ENCODE measurements around the gene LGALS9. TPM values are rescaled to one million over a fixed set of nuclear protein-coding genes. Genes with fewer than 3 reads are reported as not detected.

Gene LGALS9
- total RNA-seq, 1 experiment from 2014 or later, result 3.0 TPM

GRCh38 chr17:27666831-27667560 is 36.0 kb downstream of the LGALS9 start:
- H3K4me3 Mint-ChIP-seq (ENCODE audit: unreplicated experiment), result no peak overlapping the region
- no TSS peak for BruUV-seq (replicated peaks)

GRCh38 chr17:27667656-27668487 is 36.9 kb downstream of the LGALS9 start:
- no peak overlapping the region for H3K27ac Mint-ChIP-seq (ENCODE audit: unreplicated experiment)
- BruUV-seq (replicated peaks), result no TSS peak
- Histone ChIP-seq H3K36me3 (ENCODE audit: control insufficient read depth, insufficient read depth, low read length) (no peaks in the 10 kb centered on the region), H3K4me3 (ENCODE audit: low read depth, low read length) (no peak overlapping the region), H3K9me3 (no peaks in the 10 kb centered on the region), H3K27me3 (replicated peaks; ENCODE audit: control insufficient read depth, insufficient read depth, low read length) (0 out of 2 replicates have a peak, but pooled peaks cover 1% of the 10 kb centered on the region), H3K4me1 (no peaks in the 10 kb centered on the region)
- DNase-seq, result peak in 1 of 2 experiments; percentile 39
- intact Hi-C loops (cut with micrococcal nuclease; ENCODE audit: unreplicated experiment), result no loop called here
- TF ChIP-seq CTCF (IDR thresholded peaks at IDR 0.05; ENCODE audit: insufficient read depth in 1 of 2, low read depth in 1 of 2, low read length in 1 of 2, severe bottlenecking in 1 of 2, unreplicated experiment in 1 of 2), result no peak
- H3K9me3 Mint-ChIP-seq (ENCODE audit: unreplicated experiment), result no peaks in the 10 kb centered on the region
- H3K4me1 Mint-ChIP-seq (ENCODE audit: low read depth, unreplicated experiment), result no peaks in the 10 kb centered on the region
- no peaks in the 10 kb centered on the region for H3K36me3 Mint-ChIP-seq (ENCODE audit: insufficient read depth, unreplicated experiment)
- H3K27me3 Mint-ChIP-seq (ENCODE audit: insufficient read depth, unreplicated experiment), result peaks cover 3% of the 10 kb centered on the region
- ChIA-PET POLR2A (no interaction called here), CTCF (interaction anchor here (0.7 kb wide), 1 partner anchor 261 kb away, joined by 3 read pairs; no protein-coding TSS in a partner anchor)
- no peak overlapping the region for H3K4me3 Mint-ChIP-seq (ENCODE audit: unreplicated experiment)

More at GRCh38 chr17:27666831-27667560, 36.0 kb downstream of the LGALS9 start:
- POLR2A ChIA-PET, result no interaction called here
- peak in 1 of 2 experiments; percentile 43 for DNase-seq
- Mint-ChIP-seq H3K4me1 (ENCODE audit: low read depth, unreplicated experiment) (no peaks in the 10 kb centered on the region), H3K9me3 (ENCODE audit: unreplicated experiment) (no peaks in the 10 kb centered on the region), H3K27me3 (ENCODE audit: insufficient read depth, unreplicated experiment) (peaks cover 6% of the 10 kb centered on the region), H3K36me3 (ENCODE audit: insufficient read depth, unreplicated experiment) (no peaks in the 10 kb centered on the region), H3K27ac (ENCODE audit: unreplicated experiment) (no peak overlapping the region)
- Histone ChIP-seq H3K9me3 (no peaks in the 10 kb centered on the region), H3K36me3 (ENCODE audit: control insufficient read depth, insufficient read depth, low read length) (no peaks in the 10 kb centered on the region), H3K4me1 (no peaks in the 10 kb centered on the region), H3K27me3 (replicated peaks; ENCODE audit: control insufficient read depth, insufficient read depth, low read length) (0 out of 2 replicates have a peak, but pooled peaks cover 1% of the 10 kb centered on the region), H3K4me3 (ENCODE audit: low read depth, low read length) (no peak overlapping the region)
- intact Hi-C loops (cut with micrococcal nuclease; ENCODE audit: unreplicated experiment), result no loop called here
- CTCF ChIA-PET, result interaction anchor here (1.2 kb wide), 1 partner anchor 12 kb away, joined by 7 read pairs; no protein-coding TSS in a partner anchor
- TF ChIP-seq CTCF (IDR thresholded peaks at IDR 0.05; ENCODE audit: insufficient read depth in 1 of 2, low read depth in 1 of 2, low read length in 1 of 2, severe bottlenecking in 1 of 2, unreplicated experiment in 1 of 2), result no peak

GRCh38 chr17:27668488-27668823 is 37.5 kb downstream of the LGALS9 start:
- H3K27ac Mint-ChIP-seq (ENCODE audit: unreplicated experiment), result no peak overlapping the region
- ChIA-PET CTCF (interaction anchor here (0.7 kb wide), 1 partner anchor 262 kb away, joined by 3 read pairs; no protein-coding TSS in a partner anchor), POLR2A (no interaction called here)
- H3K4me1 Mint-ChIP-seq (ENCODE audit: low read depth, unreplicated experiment), result no peaks in the 10 kb centered on the region
- Histone ChIP-seq H3K9me3 (no peaks in the 10 kb centered on the region), H3K36me3 (ENCODE audit: control insufficient read depth, insufficient read depth, low read length) (no peaks in the 10 kb centered on the region), H3K27me3 (replicated peaks; ENCODE audit: control insufficient read depth, insufficient read depth, low read length) (0 out of 2 replicates have a peak, but pooled peaks cover 1% of the 10 kb centered on the region), H3K4me1 (no peaks in the 10 kb centered on the region), H3K4me3 (ENCODE audit: low read depth, low read length) (no peak overlapping the region)
- H3K27me3 Mint-ChIP-seq (ENCODE audit: insufficient read depth, unreplicated experiment), result peaks cover 3% of the 10 kb centered on the region
- TF ChIP-seq CTCF (IDR thresholded peaks at IDR 0.05; ENCODE audit: insufficient read depth in 1 of 2, low read depth in 1 of 2, low read length in 1 of 2, severe bottlenecking in 1 of 2, unreplicated experiment in 1 of 2), result no peak
- H3K4me3 Mint-ChIP-seq (ENCODE audit: unreplicated experiment), result no peak overlapping the region
- no peaks in the 10 kb centered on the region for H3K9me3 Mint-ChIP-seq (ENCODE audit: unreplicated experiment)
- no peaks in the 10 kb centered on the region for H3K36me3 Mint-ChIP-seq (ENCODE audit: insufficient read depth, unreplicated experiment)
- peak in 1 of 2 experiments; percentile 40 for DNase-seq
- no TSS peak for BruUV-seq (replicated peaks)
- intact Hi-C loops (cut with micrococcal nuclease; ENCODE audit: unreplicated experiment), result no loop called here

All from Caco-2 (cell line).